ENCODE measurements around the gene SLC25A43. TPM values are rescaled to one million over a fixed set of nuclear protein-coding genes. Genes with fewer than 3 reads are reported as not detected.

Gene SLC25A43
- polyA plus RNA-seq, 1 of the 3 experiments (the other 2 are of a cell fraction) = 13.2 TPM

DNA sequence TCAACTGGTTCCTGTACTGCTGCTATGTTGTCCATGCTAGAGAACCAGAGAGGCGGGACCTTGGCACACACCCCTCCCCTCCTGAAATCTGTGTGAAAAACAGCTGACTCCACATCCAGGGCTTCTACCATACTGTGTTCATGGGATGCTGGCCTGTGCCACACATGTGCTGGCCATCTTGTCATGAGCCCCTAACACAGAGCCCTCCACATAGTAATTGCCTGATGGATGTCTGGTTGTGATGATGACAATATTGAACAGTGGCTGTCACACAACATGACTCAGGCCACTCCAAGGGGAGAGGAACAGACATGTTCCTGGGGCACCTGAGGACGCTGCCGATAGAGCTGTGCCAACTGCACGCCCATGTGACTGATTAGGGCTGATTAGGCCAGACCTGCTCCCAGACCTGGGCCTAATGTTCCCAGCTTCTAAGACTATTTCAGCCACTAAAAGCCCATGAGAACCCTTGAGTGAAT lies 82.2 kb downstream of the SLC25A43 start:
- no peak overlapping the region for H3K27ac ChIP-seq (ENCODE audit: low read depth in 2 of 2, low read length in 1 of 2)
- no peak overlapping the region for H2AFZ ChIP-seq (ENCODE audit: low read depth)
- POLR2A ChIA-PET = interaction anchor here (0.8 kb wide), 1 partner anchor 13 kb away, joined by 3 read pairs; the partner anchor contains the start of gene SLC25A5
- no peak overlapping the region for H3K9ac ChIP-seq
- peaks cover 0 to 6% of the 10 kb centered on the region in 2 experiments; a peak in 1 of 4 replicates for H3K4me1 ChIP-seq (ENCODE audit: control insufficient read depth in 1 of 2, insufficient read depth in 2 of 2, low read depth in 1 of 2, low read length in 1 of 2)
- no peaks in the 10 kb centered on the region for H3K9me3 ChIP-seq
- H3K27me3 ChIP-seq (ENCODE audit: insufficient read depth) = peaks cover 26% of the 10 kb centered on the region; the same call in 1 of the 2 replicates
- TF ChIP-seq FOXM1 (IDR thresholded peaks at IDR 0.05; ENCODE audit: low read depth) = no peak
- TF ChIP-seq GATA2 (CRISPR knock-in tag; IDR thresholded peaks at IDR 0.05) = no peak
- no peak for TF ChIP-seq RFX5 (IDR thresholded peaks at IDR 0.05; ENCODE audit: low read length)
- no peak for TF ChIP-seq POLR2AphosphoS5 (IDR thresholded peaks at IDR 0.05; ENCODE audit: low read depth, low read length)
- TF ChIP-seq ELF1 (IDR thresholded peaks at IDR 0.05) = no peak
- TF ChIP-seq ZBTB33 (IDR thresholded peaks at IDR 0.05; ENCODE audit: borderline replicate concordance, low read depth) = no peak
- no peak for TF ChIP-seq NFIC (IDR thresholded peaks at IDR 0.05; ENCODE audit: borderline replicate concordance)
- TF ChIP-seq JUND (IDR thresholded peaks at IDR 0.05) = no peak
- no peak for TF ChIP-seq RXRA (IDR thresholded peaks at IDR 0.05; ENCODE audit: borderline replicate concordance, low read depth)
- TF ChIP-seq FOSL2 (IDR thresholded peaks at IDR 0.05; ENCODE audit: borderline replicate concordance, low read depth) = no peak
- TF ChIP-seq SMC3 (IDR thresholded peaks at IDR 0.05; ENCODE audit: low read depth, low read length) = no peak
- no peak for TF ChIP-seq YY1 (IDR thresholded peaks at IDR 0.05; ENCODE audit: low read depth)
- CTCF ChIA-PET = interaction anchor here (1.0 to 3.6 kb wide), 6 partner anchors 12 to 273 kb away, joined by 3 to 12 read pairs (median 3); no protein-coding TSS in a partner anchor
- no peak overlapping the region for H3K4me3 ChIP-seq (ENCODE audit: low read depth in 2 of 2, low read length in 1 of 2)
- H3K4me2 ChIP-seq = no peak overlapping the region
- 44% methylated on average over 3 of the region's 4 CpGs for WGBS (ENCODE audit: low lambda C conversion rate)
- peak; percentile 38 for DNase-seq
- no peaks in the 10 kb centered on the region for H3K79me2 ChIP-seq (ENCODE audit: insufficient read depth)
- H3F3A ChIP-seq (replicated peaks; ENCODE audit: insufficient read depth) = no peaks in the 10 kb centered on the region
- H3K9me2 ChIP-seq = no peaks in the 10 kb centered on the region
- H4K20me1 ChIP-seq (ENCODE audit: insufficient read depth) = no peaks in the 10 kb centered on the region
- H3K36me3 ChIP-seq (replicated peaks in 1 of 2; ENCODE audit: control insufficient read depth in 1 of 2, insufficient read depth in 2 of 2, low read length in 1 of 2) = no peaks in the 10 kb centered on the region

DNA sequence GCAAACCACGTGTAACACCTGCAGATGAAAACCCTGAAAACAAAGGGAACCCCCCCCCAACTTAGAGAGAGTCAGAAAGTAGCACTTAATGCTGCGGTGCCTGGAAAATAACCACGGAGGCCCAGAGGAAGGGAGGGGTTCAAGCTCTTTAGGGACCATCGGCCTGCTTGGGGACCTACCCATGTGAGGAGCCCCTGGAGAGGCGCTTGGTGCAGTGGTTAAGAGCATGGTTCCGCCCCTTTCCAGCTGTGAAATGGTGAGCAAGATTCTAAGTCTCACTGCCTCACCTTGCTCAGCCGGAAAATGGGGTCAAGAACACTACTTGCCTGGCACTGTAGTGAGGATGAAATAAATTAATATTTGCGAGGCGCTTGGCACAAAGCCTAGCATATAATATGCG lies 82.9 kb downstream of the SLC25A43 start:
- Histone ChIP-seq H3K9me2 (no peaks in the 10 kb centered on the region), H3K27me3 (ENCODE audit: insufficient read depth) (peaks cover 26% of the 10 kb centered on the region; the same call in 1 of the 2 replicates), H3K9ac (no peak overlapping the region), H2AFZ (ENCODE audit: low read depth) (peak overlapping the region; percentile 56; the same call in 1 of the 2 replicates), H3K27ac (ENCODE audit: low read depth in 2 of 2, low read length in 1 of 2) (no peak overlapping the region), H4K20me1 (ENCODE audit: insufficient read depth) (no peaks in the 10 kb centered on the region), H3K4me2 (0 out of 2 replicates have a peak overlapping the region, but pooled peaks have one; percentile 52), H3K4me1 (ENCODE audit: control insufficient read depth in 1 of 2, insufficient read depth in 2 of 2, low read depth in 1 of 2, low read length in 1 of 2) (peaks cover 0 to 6% of the 10 kb centered on the region in 2 experiments; a peak in 1 of 4 replicates), H3K4me3 (ENCODE audit: low read depth in 2 of 2, low read length in 1 of 2) (0 out of 4 replicates have a peak overlapping the region, but pooled peaks of 1 of the 2 experiments have one; percentile 37), H3K79me2 (ENCODE audit: insufficient read depth) (no peaks in the 10 kb centered on the region), H3K9me3 (no peaks in the 10 kb centered on the region), H3K36me3 (replicated peaks in 1 of 2; ENCODE audit: control insufficient read depth in 1 of 2, insufficient read depth in 2 of 2, low read length in 1 of 2) (no peaks in the 10 kb centered on the region), H3F3A (replicated peaks; ENCODE audit: insufficient read depth) (no peaks in the 10 kb centered on the region)
- POLR2A ChIA-PET = interaction anchor here (0.8 to 1.2 kb wide), 2 partner anchors 13 to 14 kb away, joined by 3 read pairs; partner anchors contain the start of gene SLC25A5
- DNase-seq = no peak
- 45% methylated on average over 10 of the region's 10 CpGs for WGBS (ENCODE audit: low lambda C conversion rate)
- CTCF ChIA-PET = interaction anchor here (1.0 to 3.6 kb wide), 7 partner anchors 12 to 272 kb away, joined by 3 to 12 read pairs (median 3); no protein-coding TSS in a partner anchor
- TF ChIP-seq ZBTB33 (IDR thresholded peaks at IDR 0.05; ENCODE audit: borderline replicate concordance, low read depth) (no peak), NFIC (IDR thresholded peaks at IDR 0.05; ENCODE audit: borderline replicate concordance) (no peak), PBX3 (IDR thresholded peaks at IDR 0.05) (no peak), FOXM1 (IDR thresholded peaks at IDR 0.05; ENCODE audit: low read depth) (no peak), YY1 (IDR thresholded peaks at IDR 0.05; ENCODE audit: low read depth) (no peak), MAX (IDR thresholded peaks at IDR 0.05; ENCODE audit: low read depth) (no peak)
- TF ChIP-seq, protein P1, sequence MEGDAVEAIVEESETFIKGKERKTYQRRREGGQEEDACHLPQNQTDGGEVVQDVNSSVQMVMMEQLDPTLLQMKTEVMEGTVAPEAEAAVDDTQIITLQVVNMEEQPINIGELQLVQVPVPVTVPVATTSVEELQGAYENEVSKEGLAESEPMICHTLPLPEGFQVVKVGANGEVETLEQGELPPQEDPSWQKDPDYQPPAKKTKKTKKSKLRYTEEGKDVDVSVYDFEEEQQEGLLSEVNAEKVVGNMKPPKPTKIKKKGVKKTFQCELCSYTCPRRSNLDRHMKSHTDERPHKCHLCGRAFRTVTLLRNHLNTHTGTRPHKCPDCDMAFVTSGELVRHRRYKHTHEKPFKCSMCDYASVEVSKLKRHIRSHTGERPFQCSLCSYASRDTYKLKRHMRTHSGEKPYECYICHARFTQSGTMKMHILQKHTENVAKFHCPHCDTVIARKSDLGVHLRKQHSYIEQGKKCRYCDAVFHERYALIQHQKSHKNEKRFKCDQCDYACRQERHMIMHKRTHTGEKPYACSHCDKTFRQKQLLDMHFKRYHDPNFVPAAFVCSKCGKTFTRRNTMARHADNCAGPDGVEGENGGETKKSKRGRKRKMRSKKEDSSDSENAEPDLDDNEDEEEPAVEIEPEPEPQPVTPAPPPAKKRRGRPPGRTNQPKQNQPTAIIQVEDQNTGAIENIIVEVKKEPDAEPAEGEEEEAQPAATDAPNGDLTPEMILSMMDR (IDR thresholded peaks at IDR 0.05) = no peak
